ENCODE measurements around the gene TENM4.
A peak's percentile ranks its signal among the peaks of the same experiment; 100 is the strongest.

The TENM4 gene

DNA sequence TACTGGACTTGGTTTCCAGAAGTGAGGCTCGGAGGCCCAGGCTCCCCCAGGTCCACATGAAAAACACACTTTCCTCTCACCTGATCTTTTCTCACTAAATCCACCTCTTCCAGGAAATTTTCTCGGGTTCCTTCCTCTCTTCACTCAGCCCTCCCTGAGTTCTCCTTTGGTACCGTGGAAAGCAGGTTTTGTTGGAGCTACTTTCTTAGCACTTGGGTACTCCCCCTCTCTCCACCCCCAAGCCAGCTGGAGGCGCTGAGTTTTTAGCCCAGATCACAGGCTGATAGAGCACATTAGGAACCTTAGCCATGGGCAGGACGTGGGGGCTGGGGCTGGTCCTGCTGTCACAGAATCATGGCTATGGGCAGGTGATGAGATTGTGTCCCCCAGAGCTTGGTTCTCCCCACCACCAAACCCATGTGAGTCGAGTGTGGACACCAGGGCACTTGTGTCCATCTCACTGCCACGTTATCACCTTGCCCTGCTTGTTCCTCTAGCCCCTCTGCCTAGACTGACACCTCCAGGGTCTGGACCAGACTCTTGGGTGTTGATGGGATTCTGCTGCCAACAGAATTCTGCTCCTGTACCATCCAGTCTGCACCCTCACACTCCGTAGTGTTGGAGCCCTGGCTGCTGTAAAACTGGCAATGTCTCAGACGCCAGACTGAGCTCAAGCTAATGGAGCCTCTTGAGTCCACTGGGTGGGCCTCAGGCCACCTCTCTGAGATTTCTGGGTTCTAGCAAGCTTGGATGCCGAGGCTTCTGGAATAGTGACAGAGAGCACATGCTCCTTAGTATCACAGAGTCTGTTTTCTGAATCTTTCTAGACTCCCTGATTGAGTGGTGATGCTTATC is 791.2 kb downstream of the TENM4 start:
- DNase-seq: no peak
- Mint-ChIP-seq H3K27me3 (ENCODE audit: low read depth, poor library complexity) (peaks cover 5% of the 10 kb centered on the region), H3K4me1 (peaks cover 47% of the 10 kb centered on the region), H3K27ac (peak overlapping the region; percentile 67), H3K4me3 (no peak overlapping the region), H3K9me3 (no peaks in the 10 kb centered on the region), H3K36me3 (ENCODE audit: low read depth) (peaks cover under 1% of the 10 kb centered on the region)
- TF ChIP-seq, protein P1, sequence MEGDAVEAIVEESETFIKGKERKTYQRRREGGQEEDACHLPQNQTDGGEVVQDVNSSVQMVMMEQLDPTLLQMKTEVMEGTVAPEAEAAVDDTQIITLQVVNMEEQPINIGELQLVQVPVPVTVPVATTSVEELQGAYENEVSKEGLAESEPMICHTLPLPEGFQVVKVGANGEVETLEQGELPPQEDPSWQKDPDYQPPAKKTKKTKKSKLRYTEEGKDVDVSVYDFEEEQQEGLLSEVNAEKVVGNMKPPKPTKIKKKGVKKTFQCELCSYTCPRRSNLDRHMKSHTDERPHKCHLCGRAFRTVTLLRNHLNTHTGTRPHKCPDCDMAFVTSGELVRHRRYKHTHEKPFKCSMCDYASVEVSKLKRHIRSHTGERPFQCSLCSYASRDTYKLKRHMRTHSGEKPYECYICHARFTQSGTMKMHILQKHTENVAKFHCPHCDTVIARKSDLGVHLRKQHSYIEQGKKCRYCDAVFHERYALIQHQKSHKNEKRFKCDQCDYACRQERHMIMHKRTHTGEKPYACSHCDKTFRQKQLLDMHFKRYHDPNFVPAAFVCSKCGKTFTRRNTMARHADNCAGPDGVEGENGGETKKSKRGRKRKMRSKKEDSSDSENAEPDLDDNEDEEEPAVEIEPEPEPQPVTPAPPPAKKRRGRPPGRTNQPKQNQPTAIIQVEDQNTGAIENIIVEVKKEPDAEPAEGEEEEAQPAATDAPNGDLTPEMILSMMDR (IDR thresholded peaks at IDR 0.05): no peak

GRCh38 chr11:78647986-78648875 is 792.6 kb downstream of the TENM4 start:
- DNase-seq: no peak
- TF ChIP-seq, protein P1 (IDR thresholded peaks at IDR 0.05): no peak
- no peaks in the 10 kb centered on the region for H3K9me3 Mint-ChIP-seq
- H3K27me3 Mint-ChIP-seq (ENCODE audit: low read depth, poor library complexity): peaks cover 5% of the 10 kb centered on the region
- no peak overlapping the region for H3K4me3 Mint-ChIP-seq
- peak overlapping the region; percentile 21 for H3K27ac Mint-ChIP-seq
- peaks cover 41% of the 10 kb centered on the region for H3K4me1 Mint-ChIP-seq
- no peaks in the 10 kb centered on the region for H3K36me3 Mint-ChIP-seq (ENCODE audit: low read depth)

GRCh38 chr11:78647266-78647915 is 793.4 kb downstream of the TENM4 start:
- H3K27ac Mint-ChIP-seq: no peak overlapping the region

GRCh38 chr11:78646564-78647185 is 794.2 kb downstream of the TENM4 start:
- Mint-ChIP-seq H3K27me3 (ENCODE audit: low read depth, poor library complexity) (peaks cover 5% of the 10 kb centered on the region), H3K36me3 (ENCODE audit: low read depth) (no peaks in the 10 kb centered on the region), H3K4me1 (peaks cover 28% of the 10 kb centered on the region), H3K4me3 (no peak overlapping the region), H3K9me3 (no peaks in the 10 kb centered on the region), H3K27ac (no peak overlapping the region)
- DNase-seq: peak; percentile 60
- TF ChIP-seq, protein P1 (IDR thresholded peaks at IDR 0.05): peak; percentile 85

More at GRCh38 chr11:78647266-78647915, 793.4 kb downstream of the TENM4 start:
- peaks cover 35% of the 10 kb centered on the region for H3K4me1 Mint-ChIP-seq
- H3K9me3 Mint-ChIP-seq: no peaks in the 10 kb centered on the region
- TF ChIP-seq, protein P1 (IDR thresholded peaks at IDR 0.05): no peak
- H3K4me3 Mint-ChIP-seq: no peak overlapping the region
- H3K36me3 Mint-ChIP-seq (ENCODE audit: low read depth): no peaks in the 10 kb centered on the region
- DNase-seq: no peak
- peaks cover 5% of the 10 kb centered on the region for H3K27me3 Mint-ChIP-seq (ENCODE audit: low read depth, poor library complexity)

All from nephron progenitor cell (in vitro differentiated cells).